ENCODE data around the gene TTLL4.

The TTLL4 gene, protein sequence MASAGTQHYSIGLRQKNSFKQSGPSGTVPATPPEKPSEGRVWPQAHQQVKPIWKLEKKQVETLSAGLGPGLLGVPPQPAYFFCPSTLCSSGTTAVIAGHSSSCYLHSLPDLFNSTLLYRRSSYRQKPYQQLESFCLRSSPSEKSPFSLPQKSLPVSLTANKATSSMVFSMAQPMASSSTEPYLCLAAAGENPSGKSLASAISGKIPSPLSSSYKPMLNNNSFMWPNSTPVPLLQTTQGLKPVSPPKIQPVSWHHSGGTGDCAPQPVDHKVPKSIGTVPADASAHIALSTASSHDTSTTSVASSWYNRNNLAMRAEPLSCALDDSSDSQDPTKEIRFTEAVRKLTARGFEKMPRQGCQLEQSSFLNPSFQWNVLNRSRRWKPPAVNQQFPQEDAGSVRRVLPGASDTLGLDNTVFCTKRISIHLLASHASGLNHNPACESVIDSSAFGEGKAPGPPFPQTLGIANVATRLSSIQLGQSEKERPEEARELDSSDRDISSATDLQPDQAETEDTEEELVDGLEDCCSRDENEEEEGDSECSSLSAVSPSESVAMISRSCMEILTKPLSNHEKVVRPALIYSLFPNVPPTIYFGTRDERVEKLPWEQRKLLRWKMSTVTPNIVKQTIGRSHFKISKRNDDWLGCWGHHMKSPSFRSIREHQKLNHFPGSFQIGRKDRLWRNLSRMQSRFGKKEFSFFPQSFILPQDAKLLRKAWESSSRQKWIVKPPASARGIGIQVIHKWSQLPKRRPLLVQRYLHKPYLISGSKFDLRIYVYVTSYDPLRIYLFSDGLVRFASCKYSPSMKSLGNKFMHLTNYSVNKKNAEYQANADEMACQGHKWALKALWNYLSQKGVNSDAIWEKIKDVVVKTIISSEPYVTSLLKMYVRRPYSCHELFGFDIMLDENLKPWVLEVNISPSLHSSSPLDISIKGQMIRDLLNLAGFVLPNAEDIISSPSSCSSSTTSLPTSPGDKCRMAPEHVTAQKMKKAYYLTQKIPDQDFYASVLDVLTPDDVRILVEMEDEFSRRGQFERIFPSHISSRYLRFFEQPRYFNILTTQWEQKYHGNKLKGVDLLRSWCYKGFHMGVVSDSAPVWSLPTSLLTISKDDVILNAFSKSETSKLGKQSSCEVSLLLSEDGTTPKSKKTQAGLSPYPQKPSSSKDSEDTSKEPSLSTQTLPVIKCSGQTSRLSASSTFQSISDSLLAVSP

DNA sequence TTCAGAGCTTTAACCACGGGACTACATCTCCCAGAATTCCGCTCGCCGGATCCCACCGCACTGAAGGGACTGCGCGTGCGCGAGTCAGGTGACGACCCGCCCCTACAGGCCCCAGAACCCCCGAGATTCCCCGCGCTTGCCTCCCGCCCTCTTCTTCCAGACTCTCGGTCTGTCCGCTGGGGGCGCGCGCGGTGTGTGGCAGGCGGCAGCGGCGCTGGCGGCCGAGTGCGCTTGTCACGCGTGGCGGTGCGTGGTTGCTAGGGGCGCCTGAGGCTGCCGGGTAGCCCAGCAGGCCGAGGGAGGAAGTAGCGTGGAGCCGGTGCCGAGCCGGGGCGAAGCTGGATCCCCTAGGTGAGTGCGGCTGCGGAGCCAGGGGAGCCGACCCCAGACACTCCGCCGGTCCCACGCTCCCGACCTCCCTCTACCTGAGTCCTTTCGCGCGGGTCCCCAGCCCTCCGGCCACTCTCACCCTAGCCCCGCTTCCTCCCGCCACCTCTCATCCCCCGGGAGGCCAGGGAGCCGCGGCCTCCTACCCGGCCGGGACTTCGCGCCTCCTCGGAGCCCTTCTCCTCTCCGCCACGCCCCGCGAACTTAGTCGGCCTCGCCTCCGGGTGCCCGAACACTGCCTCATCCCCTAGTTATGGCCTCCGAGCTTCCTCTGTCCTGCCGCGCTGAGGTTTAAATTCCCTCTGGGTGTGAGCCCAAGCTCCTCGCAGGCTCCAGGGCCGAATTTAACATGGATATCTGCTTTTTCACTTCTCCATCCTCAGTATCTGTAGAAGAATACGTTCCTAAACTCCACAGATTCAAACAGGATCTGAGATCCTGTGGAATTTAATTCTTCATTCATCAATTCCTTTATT lies at the start of gene TTLL4:
TTLL4 (plus strand) TSS at position 149 of the 863 bp plus-strand sequence. CDS start 26,842 bp downstream, outside the sequence.
- FAIRE-seq: peak; percentile 93

DNA sequence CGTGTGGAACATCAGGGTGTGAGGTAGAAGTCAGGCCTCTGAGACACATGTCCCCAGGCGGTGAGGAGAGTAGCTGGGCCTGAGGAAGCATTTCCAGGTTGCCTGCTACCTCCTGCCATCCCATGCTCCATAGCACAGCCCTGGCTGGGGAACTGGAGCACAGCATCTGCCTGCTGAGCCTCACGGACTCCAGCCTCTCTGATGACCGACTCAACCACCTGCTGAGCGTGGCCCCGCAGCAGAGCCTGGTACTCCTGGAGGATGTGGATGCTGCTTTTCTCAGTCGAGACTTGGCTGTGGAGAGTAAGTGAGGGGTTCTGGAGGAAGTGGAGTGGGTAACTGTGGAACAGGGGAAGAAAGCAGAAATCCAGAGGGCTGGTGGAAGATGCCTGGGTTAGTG lies 48.3 kb upstream of the TTLL4 start:
- FAIRE-seq: no peak

DNA sequence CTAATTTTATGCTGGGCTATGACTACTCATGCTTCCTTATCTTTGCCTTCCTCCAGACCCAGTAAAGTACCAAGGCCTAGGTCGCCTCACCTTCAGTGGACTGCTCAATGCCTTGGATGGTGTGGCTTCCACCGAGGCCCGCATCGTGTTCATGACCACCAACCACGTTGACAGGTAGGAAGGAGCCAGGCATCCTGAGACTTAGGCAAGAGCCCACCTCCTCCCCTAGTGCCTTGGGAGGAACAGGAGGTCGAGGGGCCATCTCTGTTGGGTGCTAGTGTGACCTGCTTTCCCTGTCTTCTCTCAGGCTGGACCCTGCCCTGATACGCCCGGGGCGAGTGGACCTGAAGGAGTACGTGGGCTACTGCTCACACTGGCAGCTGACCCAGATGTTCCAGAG lies 47.8 kb upstream of the TTLL4 start:
- no peak for FAIRE-seq

DNA sequence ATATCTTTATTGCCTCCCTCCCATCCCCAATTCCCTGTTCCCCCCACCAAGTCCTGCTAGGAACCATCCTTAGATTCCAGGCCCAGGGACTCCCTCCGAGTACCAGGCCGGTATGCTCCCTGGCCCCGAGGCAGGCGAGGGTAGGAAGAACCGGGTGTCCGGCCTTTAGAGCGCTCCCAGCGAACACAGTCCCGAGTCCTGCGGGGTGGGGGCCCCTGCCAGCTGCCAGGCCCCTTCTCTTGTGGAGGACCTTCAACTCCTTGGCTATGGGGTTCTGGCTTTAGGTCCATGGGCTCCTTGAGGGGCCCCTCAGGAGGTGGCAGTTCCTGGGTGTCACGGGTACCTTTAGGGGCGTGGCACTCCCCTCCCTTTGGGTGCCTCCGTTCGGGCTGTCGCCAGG lies 46.7 kb upstream of the TTLL4 start:
- no peak for FAIRE-seq

DNA sequence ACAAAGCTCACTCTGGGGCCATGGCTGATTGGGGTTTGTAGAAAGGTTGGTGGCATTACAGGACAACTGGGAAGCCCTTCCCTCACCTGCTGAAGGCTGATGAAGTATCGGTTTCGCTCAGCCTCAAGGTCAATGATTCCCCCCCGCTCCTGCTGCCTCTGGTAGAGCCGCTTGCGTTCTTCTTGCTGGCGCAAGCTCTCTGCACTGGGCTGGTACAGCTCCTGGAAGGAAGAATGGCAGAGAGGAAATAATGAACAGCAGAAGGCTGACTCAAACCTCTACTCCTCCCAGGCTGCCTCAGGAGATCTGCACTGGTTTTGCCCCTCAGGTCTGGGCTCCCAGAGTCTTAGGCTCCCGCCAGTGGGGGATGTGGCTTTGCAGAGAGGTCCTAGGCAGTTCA lies 46.0 kb upstream of the TTLL4 start:
- FAIRE-seq: no peak

DNA sequence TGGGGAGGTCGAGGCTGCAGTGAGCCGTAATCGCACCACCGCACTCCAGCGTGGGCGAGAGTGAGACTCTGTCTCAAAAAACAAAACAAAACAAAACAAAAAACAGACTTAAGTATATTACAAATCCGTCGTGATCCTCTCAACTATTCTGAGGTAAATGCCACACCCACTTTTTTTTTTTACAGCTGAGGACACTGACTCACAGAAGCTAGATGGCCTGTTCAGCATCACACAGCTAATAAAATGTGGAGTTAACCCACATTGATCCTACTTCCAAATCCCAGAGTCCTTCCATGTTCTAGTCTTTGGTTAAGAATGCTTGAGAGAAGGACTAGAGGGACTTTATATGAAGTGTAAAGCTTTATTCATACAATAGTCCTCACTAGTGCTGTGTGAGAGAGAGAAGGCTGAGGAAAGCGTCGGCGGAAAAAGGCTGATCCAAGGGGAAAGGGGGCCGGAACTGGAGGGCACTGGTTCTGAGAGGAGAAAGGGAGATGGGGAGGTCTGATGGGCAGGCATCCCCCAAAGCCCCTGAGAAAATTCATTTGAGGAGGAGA lies 39.5 kb upstream of the TTLL4 start:
- no peak for FAIRE-seq

DNA sequence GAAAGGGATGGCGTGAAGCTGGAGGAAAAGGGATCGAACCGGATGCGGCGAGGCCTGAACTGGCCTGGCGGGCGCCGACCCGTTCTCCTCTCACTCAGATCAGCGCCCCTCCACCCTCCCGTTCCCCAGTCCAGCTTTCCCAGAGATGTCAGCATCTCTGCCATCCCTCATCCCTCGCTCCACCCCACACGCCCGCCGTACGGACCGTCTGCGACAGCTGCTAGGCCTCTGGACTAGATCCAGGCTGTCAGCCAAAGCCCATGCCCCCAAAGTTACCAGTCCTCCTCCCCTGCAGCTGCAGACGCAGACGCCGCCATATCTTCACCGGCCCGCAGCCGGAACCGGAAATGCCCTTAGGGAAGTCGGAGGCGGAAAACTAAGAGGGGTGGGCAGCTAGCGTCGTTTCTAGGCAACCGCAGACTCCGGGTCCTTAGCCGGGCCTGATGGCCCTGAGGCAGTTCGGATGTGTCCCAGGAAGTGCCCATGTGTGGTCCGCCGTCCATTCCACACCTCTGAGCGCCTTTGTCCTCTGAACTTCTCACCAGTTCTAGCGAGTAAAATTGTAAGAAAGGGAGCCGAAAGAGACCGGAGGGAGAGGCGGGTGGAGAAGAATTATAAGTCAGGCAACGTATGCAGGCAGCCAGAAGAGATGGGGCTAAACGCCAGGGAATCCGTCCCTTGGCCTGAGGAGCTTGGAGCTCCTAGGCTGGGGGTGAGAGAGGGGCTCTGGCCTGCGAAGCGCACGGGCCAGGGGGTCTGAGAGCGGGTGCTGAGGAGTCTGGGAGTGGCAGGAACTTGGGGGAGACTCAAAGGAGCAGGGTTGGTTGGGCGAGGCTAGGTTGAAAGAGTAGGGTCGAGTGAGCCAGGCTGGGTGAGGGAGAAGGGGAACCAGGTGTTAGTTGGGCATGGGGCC lies 38.7 kb upstream of the TTLL4 start, which contains the start of the genes RNF25 and STK36:
RNF25 (minus strand) TSS at position 349 of the 913 bp plus-strand sequence; CDS start at position 317, 32 bp downstream.
STK36 (plus strand) TSS at position 433 of the 913 bp plus-strand sequence. CDS start 744 bp downstream, outside the sequence.
- peak; percentile 95 for FAIRE-seq

DNA sequence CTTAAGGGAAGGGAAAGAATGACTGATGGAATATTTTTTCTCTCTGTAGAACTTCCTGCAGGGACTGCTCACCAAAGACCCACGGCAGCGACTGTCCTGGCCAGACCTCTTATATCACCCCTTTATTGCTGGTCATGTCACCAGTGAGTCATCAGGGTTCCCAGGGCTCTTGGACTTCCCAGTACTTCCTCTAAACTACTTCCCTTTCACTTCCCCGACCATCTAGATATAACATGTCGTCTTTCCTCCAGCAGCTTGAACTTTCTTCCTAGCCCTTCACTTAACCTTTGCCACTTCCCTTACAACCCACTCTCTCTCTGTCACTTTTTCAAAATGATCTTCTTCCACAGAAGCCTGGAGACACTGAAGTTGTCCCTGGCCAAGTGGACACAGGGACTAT lies 31.5 kb upstream of the TTLL4 start:
- FAIRE-seq: no peak

DNA sequence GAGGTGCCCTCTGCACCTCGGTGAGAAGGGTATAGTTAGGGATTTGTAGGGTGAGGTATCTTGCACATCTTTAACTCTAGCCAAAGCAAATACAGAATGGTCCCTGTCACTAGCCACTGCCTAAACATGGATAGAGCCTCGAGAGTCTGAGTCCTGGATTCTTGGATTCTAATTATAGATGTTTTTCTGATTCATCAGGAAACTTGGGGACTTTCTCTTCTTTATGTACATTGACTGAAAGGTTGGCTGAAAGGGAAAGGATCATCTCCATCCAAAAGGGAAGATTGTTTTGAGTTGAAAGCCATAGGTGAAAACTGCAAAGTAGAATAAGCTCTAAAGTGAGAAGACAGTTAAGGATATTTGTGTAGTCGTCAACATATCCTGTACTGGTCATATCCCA lies 30.6 kb upstream of the TTLL4 start:
- no peak for FAIRE-seq

DNA sequence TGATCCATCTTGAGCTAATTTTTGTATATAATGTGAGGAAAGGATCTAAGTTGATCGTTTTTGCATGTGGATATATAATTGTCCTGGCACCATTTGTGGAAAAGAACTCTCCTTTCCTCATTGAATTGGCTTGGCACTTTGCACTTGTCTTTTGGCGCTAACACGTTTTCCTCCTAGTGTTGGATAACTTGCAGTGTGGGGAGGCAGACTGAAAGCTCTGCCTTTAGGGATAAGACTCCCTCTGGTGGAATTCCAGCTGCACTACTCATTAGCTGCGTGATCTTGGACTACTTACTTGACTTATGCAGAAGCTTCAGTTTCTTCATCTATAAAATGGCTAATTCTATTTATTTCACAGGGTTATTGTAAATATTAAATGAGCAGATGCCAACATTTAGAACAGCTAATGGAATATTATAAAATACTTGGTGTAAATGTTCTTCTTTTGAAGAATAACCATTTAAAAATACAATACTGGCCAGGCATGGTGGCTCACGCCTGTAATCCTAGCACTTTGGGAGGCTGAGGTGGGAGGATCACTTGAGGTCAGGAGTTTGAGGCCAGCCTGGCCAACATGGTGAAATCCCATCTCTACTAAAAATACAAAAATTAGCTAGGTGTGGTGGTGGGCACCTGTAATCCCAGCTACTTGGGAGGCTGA lies 23.1 kb upstream of the TTLL4 start:
- FAIRE-seq: peak; percentile 94

DNA sequence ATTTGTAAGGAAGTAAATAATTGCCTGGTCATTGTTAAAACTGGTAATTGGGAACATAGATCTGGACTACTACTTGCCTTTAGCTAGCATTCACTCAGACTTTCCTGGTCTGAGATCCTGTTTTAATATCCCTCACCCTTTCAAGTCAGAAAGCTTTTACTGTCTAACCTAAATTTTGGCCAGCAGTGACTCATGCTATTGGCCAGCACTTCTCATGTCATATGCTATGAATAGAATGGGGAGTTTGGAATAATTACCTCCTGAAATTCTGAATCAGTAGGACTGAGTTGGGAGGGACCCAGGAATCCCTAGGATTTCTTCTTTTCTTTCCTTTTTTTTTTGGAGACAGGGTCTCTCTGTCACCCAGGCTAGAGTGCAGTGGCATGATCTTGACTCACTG lies 19.4 kb upstream of the TTLL4 start:
- FAIRE-seq: no peak

DNA sequence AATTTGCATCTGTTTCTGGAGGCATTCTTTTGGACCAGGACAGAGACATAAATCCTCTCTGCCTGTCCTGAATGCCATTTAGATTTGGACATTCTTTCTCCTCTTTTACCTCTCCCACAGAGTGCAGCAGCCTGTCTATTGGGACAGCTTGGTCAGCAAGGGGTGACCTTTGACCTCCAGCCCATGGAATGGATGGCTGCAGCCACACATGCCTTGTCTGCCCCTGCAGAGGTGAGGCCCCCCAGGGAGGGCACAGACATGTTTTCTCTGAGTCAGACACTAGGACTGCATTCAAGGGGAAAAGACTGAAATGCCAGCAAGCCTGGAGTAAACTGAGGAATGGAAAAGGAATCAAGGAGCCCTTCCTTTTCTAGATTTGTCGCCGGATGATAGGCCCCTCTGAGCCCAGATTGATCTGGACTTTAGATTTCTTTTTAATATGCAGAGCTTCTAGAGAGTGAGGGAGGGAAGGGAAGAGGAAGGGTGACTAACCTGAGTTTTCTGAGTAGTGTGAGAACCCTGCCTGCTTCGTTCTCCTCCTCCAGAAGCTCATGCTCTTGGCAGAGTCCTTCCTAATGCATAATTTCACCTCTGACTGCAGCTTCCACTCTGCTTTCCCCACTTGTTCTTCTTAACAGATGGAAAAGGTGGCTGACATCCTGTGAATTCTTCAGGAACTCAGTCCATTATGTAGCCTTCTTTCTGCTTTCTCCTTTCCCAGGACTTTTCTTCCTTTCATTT lies 16.1 kb upstream of the TTLL4 start:
- FAIRE-seq: no peak

DNA sequence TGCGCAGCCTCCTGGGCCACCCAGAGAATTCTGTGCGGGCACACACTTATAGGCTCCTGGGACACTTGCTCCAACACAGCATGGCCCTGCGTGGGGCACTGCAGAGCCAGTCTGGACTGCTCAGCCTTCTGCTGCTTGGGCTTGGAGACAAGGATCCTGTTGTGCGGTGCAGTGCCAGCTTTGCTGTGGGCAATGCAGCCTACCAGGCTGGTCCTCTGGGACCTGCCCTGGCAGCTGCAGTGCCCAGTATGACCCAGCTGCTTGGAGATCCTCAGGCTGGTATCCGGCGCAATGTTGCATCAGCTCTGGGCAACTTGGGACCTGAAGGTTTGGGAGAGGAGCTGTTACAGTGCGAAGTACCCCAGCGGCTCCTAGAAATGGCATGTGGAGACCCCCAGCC lies 11.8 kb upstream of the TTLL4 start:
- FAIRE-seq: no peak

DNA sequence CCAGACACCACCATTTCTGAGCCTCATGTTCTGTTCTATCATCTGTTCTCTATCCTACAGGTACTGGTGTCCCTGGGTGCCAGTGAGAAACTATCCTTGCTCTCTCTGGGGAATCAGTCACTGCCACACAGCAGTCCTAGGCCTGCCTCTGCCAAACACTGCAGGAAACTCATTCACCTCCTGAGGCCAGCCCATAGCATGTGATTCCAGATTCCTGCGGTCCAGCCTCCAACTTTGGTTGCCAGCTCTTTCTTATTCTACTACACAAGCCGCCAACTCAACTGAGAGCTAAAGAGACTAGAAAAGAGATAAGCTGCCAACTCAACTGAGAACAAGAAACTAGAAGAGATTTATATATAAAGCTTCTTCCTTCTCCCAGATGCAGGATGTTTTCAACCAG lies 8.8 kb upstream of the TTLL4 start:
- FAIRE-seq: no peak

DNA sequence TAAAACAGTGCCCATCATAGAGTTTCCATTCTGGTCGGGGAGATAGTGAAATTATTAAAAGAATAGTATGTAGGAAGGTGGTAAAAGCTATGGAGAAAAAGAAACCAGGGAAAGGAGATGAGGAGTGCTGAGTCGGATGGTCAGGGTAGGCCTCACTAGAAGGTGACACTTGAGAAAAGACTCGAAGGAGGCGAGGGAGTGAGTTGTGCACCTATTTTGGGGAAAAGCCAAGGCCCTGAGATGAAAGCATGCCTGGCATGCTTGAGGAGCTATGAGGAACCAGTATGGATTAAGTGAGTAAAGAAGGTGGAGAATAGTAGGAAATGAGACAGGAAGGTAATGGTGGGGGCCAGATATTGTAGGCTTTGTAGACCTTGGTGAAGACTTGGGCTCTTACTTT lies 7.3 kb upstream of the TTLL4 start:
- no peak for FAIRE-seq

DNA sequence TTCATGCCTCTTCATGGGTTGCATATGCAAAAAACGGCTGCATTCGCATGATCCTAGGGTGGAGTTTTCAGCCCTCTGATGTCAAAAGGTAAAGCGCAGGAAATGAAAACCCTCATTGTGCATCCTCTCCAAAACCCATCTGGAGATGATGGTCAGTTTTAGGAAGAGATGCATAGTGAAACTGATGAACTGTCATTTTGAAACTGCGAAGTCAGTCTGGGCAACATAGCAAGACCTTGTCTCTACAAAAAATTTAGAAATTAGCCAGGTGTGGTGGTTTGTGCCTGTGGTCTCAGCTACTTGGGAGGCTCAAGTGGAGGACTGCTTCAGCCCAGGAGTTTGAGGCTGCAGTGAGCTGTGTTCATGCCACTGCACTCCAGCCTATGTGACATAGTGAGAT lies 2.5 kb upstream of the TTLL4 start:
- no peak for FAIRE-seq

DNA sequence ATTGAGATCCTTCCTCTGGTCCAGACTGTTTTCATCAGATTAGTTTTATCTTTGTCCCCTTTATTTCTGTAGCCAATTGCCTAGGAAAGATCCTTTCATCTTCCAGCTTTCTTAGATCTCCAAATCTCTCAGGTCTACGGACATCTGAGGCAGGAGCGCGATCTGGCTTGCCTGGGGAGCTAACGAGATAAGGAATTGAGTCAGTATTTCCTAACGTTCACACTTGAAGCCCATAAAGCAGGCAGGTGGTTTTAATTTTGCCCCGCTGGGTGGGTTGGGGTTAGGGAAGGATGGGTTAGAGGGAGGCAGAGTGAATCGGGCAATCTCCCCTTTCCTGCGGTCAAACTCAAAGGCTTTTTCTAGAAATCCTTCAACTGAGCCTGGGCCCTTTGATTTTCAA lies 727 bp upstream of the TTLL4 start:
- FAIRE-seq: no peak

DNA sequence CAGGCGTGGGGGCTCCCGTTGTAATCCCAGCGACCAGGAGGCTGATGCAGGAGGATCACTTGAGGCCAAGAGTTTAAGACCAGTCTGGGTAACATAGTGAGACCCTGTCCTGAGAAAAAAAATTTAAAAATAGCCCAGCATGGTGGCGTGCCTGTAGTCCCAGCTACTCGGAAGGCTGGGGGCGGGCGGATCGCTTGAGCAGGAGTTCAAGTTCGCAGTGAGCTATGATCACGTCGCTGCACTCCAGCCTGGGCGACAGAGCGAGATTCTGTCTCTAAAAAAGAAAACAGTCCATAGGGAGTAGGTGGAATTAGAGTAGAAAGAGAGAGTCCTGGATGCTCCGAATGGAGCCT lies 325 bp upstream of the TTLL4 start:
- no peak for FAIRE-seq

DNA sequence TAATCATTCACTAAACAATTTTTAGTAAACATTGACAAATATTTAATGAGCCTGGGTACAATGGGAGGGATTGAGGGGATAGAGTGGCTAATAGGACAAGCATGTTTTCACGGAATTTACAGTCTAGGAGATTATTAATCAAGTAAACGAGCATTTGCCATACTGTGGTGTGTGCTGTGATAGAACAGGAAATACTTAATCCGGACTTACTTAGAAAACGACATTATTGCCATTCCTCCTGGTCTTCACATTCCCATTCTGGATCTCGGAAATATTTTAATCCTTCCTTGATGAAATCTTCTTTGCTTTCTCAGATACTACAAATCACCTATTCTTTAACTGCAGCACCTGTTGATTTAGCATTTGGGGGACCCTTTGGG lies 905 bp downstream of the TTLL4 start:
- FAIRE-seq: no peak

DNA sequence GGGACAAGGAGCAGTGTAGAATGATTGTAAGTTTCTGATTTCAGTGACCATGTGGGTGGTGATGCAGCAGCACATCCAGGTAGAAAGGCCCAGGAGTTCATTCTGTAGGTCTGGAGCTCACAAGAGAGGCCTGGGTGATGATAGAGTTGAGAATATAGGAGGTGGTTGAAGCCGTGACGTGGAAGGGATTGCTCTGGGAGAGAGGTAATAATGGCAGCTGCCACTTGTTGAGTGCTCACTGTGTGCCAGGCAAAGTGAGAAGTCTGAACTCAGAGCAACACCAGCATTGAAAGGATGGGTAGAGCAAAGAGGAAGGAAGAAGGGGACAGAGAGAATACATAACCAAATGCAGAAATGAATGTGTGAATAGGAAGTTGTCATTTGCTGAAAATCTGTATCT lies 3.3 kb downstream of the TTLL4 start:
- no peak for FAIRE-seq

All from G401.6 (cell line).